ENCODE measurements around the gene SPPL2A.

GRCh38 chr15:50813089-50813488 lies 47.6 kb upstream of the SPPL2A start:
- TF ChIP-seq POLR2AphosphoS5 (IDR thresholded peaks at IDR 0.05) (no peak), CTCF (IDR thresholded peaks at IDR 0.05) (no peak), POLR2A (IDR thresholded peaks at IDR 0.05; ENCODE audit: low read depth) (no peak), EP300 (IDR thresholded peaks at IDR 0.05) (no peak)
